H9 (cell line): Measurements from ENCODE around the gene LHX4. TPM values are rescaled to one million over a fixed set of nuclear protein-coding genes. Genes with fewer than 3 reads are reported as not detected.
A peak's percentile ranks its signal among the peaks of the same experiment; 100 is the strongest.

Source experiments
- DNase-seq: peaks from one replicate; pipeline ENCODE4 v3.0.0-alpha.2; 2017
- H2AFZ ChIP-seq: one replicate; pipeline ENCODE4 v1.6.1; 2013; ENCODE audit warnings: mild to moderate bottlenecking, low read length, control low read depth, moderate library complexity
- H2AK5ac ChIP-seq: 2 replicates; pipeline ENCODE4 v1.6.1; 2013; ENCODE audit warnings: low read length, control low read depth, mixed read lengths; ENCODE audit not compliant: insufficient read length
- H2BK120ac ChIP-seq: one replicate; pipeline ENCODE4 v1.6.1; 2013; ENCODE audit warnings: low read depth, mild to moderate bottlenecking, low read length, control low read depth, inconsistent platforms; ENCODE audit not compliant: poor library complexity, severe bottlenecking
- H2BK12ac ChIP-seq: 2 replicates; pipeline ENCODE4 v1.6.1; 2013; ENCODE audit warnings: low read length, control low read depth, mixed read lengths, low read depth; ENCODE audit not compliant: insufficient read length
- H2BK15ac ChIP-seq: 2 replicates; pipeline ENCODE4 v1.6.1; 2013; ENCODE audit warnings: low read depth, low read length, control low read depth
- H2BK20ac ChIP-seq: one replicate; pipeline ENCODE4 v1.6.1; 2013; ENCODE audit warnings: low read depth, mild to moderate bottlenecking, low read length, control low read depth, inconsistent platforms; ENCODE audit not compliant: poor library complexity, severe bottlenecking
- H2BK5ac ChIP-seq: 2 replicates; pipeline ENCODE4 v1.6.1; 2013; ENCODE audit warnings: low read length, control low read depth, mixed read lengths; ENCODE audit not compliant: insufficient read length
- H3K14ac ChIP-seq: 2 replicates; pipeline ENCODE4 v1.6.1; 2013; ENCODE audit warnings: low read length, control low read depth; ENCODE audit not compliant: insufficient read depth
- H3K18ac ChIP-seq: 2 replicates; pipeline ENCODE4 v1.6.1; 2013; ENCODE audit warnings: low read depth, mild to moderate bottlenecking, mixed read lengths, low read length, control low read depth; ENCODE audit not compliant: insufficient read length
- H3K23ac ChIP-seq: 2 replicates; pipeline ENCODE4 v1.6.1; 2013; ENCODE audit warnings: low read length, control low read depth, mixed read lengths, low read depth; ENCODE audit not compliant: insufficient read length
- H3K23me2 ChIP-seq: 2 replicates; pipeline ENCODE4 v1.6.1; 2013; ENCODE audit warnings: low read depth, mild to moderate bottlenecking, mixed read lengths, low read length, control low read depth; ENCODE audit not compliant: insufficient read length, poor library complexity, severe bottlenecking
- H3K27ac ChIP-seq: 2 replicates; pipeline ENCODE4 v1.5.1; 2013; ENCODE audit warnings: low read length, control low read depth, mixed read lengths, low read depth; ENCODE audit not compliant: insufficient read length
- H3K27me3 ChIP-seq: 2 replicates; pipeline ENCODE4 v1.6.1; 2013; ENCODE audit warnings: low read length, control low read depth, inconsistent platforms; ENCODE audit not compliant: insufficient read depth
- H3K4ac ChIP-seq: 2 replicates; pipeline ENCODE4 v1.6.1; 2013; ENCODE audit warnings: low read depth, mild to moderate bottlenecking, control low read depth, inconsistent platforms, low read length, moderate library complexity
- H3K4me1 ChIP-seq: 2 replicates; pipeline ENCODE4 v1.6.1; 2013; ENCODE audit warnings: low read length, control low read depth, inconsistent platforms; ENCODE audit not compliant: insufficient read depth
- H3K4me2 ChIP-seq: 2 replicates; pipeline ENCODE4 v1.6.1; 2013; ENCODE audit warnings: low read length, control low read depth, mixed read lengths; ENCODE audit not compliant: insufficient read length, insufficient read depth
- H3K56ac ChIP-seq: 2 replicates; pipeline ENCODE4 v1.6.1; 2013; ENCODE audit warnings: low read depth, mild to moderate bottlenecking, mixed read lengths, low read length, control low read depth; ENCODE audit not compliant: insufficient read length
- H3K79me1 ChIP-seq: 2 replicates; pipeline ENCODE4 v1.6.1; 2013; ENCODE audit warnings: low read depth, mild to moderate bottlenecking, moderate library complexity, low read length, control low read depth, inconsistent platforms; ENCODE audit not compliant: insufficient read depth, poor library complexity, severe bottlenecking
- H3K79me2 ChIP-seq: 2 replicates; pipeline ENCODE4 v1.6.1; 2013; ENCODE audit warnings: low read length, control low read depth, inconsistent platforms; ENCODE audit not compliant: insufficient read depth
- H3K9ac ChIP-seq: 2 replicates; pipeline ENCODE4 v1.6.1; 2013; ENCODE audit warnings: low read length, control low read depth, mixed read lengths; ENCODE audit not compliant: insufficient read length; ENCODE audit errors: extremely low read depth
- H3K9me3 ChIP-seq: one replicate; pipeline ENCODE4 v1.6.1; 2013; ENCODE audit warnings: low read depth, low read length, inconsistent platforms; ENCODE audit not compliant: control insufficient read depth
- H3T11ph ChIP-seq: one replicate; pipeline ENCODE4 v1.6.1; 2013; ENCODE audit warnings: mild to moderate bottlenecking, low read length, control low read depth, inconsistent platforms
- H4K20me1 ChIP-seq: one replicate; pipeline ENCODE4 v1.6.1; 2013; ENCODE audit not compliant: control insufficient read depth, insufficient read length, insufficient read depth
- H4K5ac ChIP-seq: 2 replicates; pipeline ENCODE4 v1.6.1; 2013; ENCODE audit warnings: low read depth, mild to moderate bottlenecking, mixed read lengths, low read length, control low read depth; ENCODE audit not compliant: insufficient read length
- H4K8ac ChIP-seq: replicated peaks from 2 replicates; pipeline ENCODE4 v1.6.1; 2013; ENCODE audit warnings: low read length, control low read depth, mixed read lengths, low read depth; ENCODE audit not compliant: insufficient read length
- H4K91ac ChIP-seq: 2 replicates; pipeline ENCODE4 v1.6.1; 2013; ENCODE audit warnings: low read depth, mild to moderate bottlenecking, moderate library complexity, mixed read lengths, low read length, control low read depth; ENCODE audit not compliant: insufficient read length
- H3K27ac Mint-ChIP-seq, 3 experiments: 2 replicates in 2 of 3; 3 replicates in 1 of 3; pipeline ENCODE4 v1.8.0; 2020 to 2021; ENCODE audit warnings: mixed read lengths in 3 of 3, mild to moderate bottlenecking in 1 of 3, moderate library complexity in 1 of 3
- H3K27me3 Mint-ChIP-seq: 2 replicates; pipeline ENCODE4 v1.8.0; 2021; ENCODE audit warnings: low read depth, mild to moderate bottlenecking, moderate library complexity, mixed read lengths
- H3K36me3 Mint-ChIP-seq, 3 experiments: 2 replicates in 2 of 3; 3 replicates in 1 of 3; pipeline ENCODE4 v1.8.0; 2020 to 2021; ENCODE audit warnings: low read depth in 3 of 3, mixed read lengths in 3 of 3; ENCODE audit not compliant: insufficient read depth in 1 of 3
- H3K4me1 Mint-ChIP-seq, 2 experiments: 2 replicates each; pipeline ENCODE4 v1.8.0; 2020; ENCODE audit warnings: mixed read lengths in 2 of 2
- H3K4me3 Mint-ChIP-seq, 2 experiments: 2 replicates in 1 of 2; 3 replicates in 1 of 2; pipeline ENCODE4 v1.8.0; 2020 to 2021; ENCODE audit warnings: mild to moderate bottlenecking in 2 of 2, mixed read lengths in 2 of 2, moderate library complexity in 1 of 2
- H3K9me3 Mint-ChIP-seq, 2 experiments: 2 replicates in 1 of 2; 3 replicates in 1 of 2; pipeline ENCODE4 v1.8.0; 2020; ENCODE audit warnings: mild to moderate bottlenecking in 2 of 2, mixed read lengths in 2 of 2, moderate library complexity in 1 of 2
- CTCF ChIP-seq: fragments of 200-600 bp; sonication (generic); conservative IDR thresholded peaks from 3 replicates; pipeline ENCODE4 v1.8.0; 2021; ENCODE audit warnings: antibody characterized with exemption, mild to moderate bottlenecking
- WGBS: extraction: QIAGEN DNeasy Blood & Tissue Kit; methylation state at CpG from one replicate; pipeline ENCODE4 v1.1.7; 2013; ENCODE audit warnings: missing lambda C conversion rate, low lambda C conversion rate, mixed read lengths; ENCODE audit not compliant: insufficient read length; ENCODE audit errors: extremely low coverage; 5-methylcytosine and 5-hydroxymethylcytosine counted together
- total RNA-seq: library from RNA; stranded (reverse); gene quantifications from 2 replicates; pipeline ENCODE4 v1.2.1, GENCODE V29; 2021

Gene LHX4
- total RNA-seq, 1 experiment from 2014 or later = 1.9 TPM

DNA sequence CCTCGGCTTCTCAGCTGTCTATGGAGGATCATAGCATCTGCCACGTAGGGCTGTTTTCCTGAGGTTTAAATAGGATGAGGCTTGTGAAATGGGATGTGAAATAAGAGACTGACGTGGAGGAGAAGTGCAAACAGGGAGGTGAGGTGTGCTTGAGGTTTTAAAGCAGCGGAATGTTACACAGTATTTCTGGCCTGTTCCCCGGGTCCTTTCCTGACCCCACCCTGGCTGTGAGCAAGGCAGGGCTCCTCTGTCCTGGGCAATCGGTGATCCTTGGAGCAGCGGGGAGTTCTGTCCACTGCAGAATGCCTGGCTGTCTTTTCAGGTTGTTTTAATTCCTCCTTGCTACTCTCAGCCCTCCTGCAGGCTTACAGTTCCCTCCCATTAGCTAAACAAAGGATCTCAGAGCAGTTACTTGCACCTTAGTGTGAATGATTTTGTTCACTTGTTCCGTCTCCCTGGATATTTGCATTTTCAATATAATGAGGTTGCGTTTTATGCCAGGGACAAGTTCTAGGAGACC, 38.6 kb downstream of the LHX4 start:
- peak overlapping the region in 2 of 3 experiments; percentile 1 to 12; a peak in 4 of 7 replicates for H3K27ac Mint-ChIP-seq
- peaks cover 5 to 12% (median 9%) of the 10 kb centered on the region in 3 experiments; a peak in 5 of 7 replicates for H3K36me3 Mint-ChIP-seq
- H3K79me2 ChIP-seq = no peaks in the 10 kb centered on the region
- no peak overlapping the region for H3T11ph ChIP-seq
- no peak overlapping the region for H2BK20ac ChIP-seq
- H3K4me1 ChIP-seq = peaks cover 8% of the 10 kb centered on the region; the same call in 1 of the 2 replicates
- H3K56ac ChIP-seq = no peak overlapping the region
- H3K9me3 Mint-ChIP-seq = no peaks in the 10 kb centered on the region
- no peaks in the 10 kb centered on the region for H3K9me3 ChIP-seq
- H2AFZ ChIP-seq = no peak overlapping the region
- DNase-seq = no peak
- no peaks in the 10 kb centered on the region for H4K20me1 ChIP-seq
- no peak overlapping the region for H2BK5ac ChIP-seq
- peaks cover 62 to 75% of the 10 kb centered on the region in 2 experiments for H3K4me1 Mint-ChIP-seq
- peak overlapping the region in 1 of 2 experiments; percentile 12; a peak in 1 of 5 replicates for H3K4me3 Mint-ChIP-seq
- H3K18ac ChIP-seq = no peak overlapping the region
- no peaks in the 10 kb centered on the region for H3K27me3 ChIP-seq
- H3K27me3 Mint-ChIP-seq = peaks cover 5% of the 10 kb centered on the region
- H2BK120ac ChIP-seq = no peak overlapping the region
- H2BK12ac ChIP-seq = no peak overlapping the region
- H2AK5ac ChIP-seq = no peak overlapping the region
- no peak overlapping the region for H4K91ac ChIP-seq
- H2BK15ac ChIP-seq = no peak overlapping the region
- TF ChIP-seq CTCF = no peak
- no CpG with 5 or more reads among the region's 9 CpGs for WGBS
- H3K4ac ChIP-seq = no peak overlapping the region
- H4K5ac ChIP-seq = no peak overlapping the region
- no peak overlapping the region for H3K9ac ChIP-seq
- H3K27ac ChIP-seq = no peak overlapping the region
- H3K79me1 ChIP-seq = no peaks in the 10 kb centered on the region
- H3K23me2 ChIP-seq = no peaks in the 10 kb centered on the region
- no peak overlapping the region for H3K4me2 ChIP-seq
- H3K23ac ChIP-seq = no peak overlapping the region
- no peak overlapping the region for H3K14ac ChIP-seq
- H4K8ac ChIP-seq = no peak overlapping the region
